OCI-LY7 (cell line): ENCODE results near the gene FAM114A1. TPM values are rescaled to one million over a fixed set of nuclear protein-coding genes. Genes with fewer than 3 reads are reported as not detected.

Experiments
- BruUV-seq: library from RNA; stranded (reverse); fragments of 400-500 nt; replicated peaks from 2 replicates; lab custom pipeline; 2021; lab: Mats Ljungman, UMichigan
- CTCF ChIA-PET: fragments of 300-600 bp; sonication (Branson Sonifier 250); formaldehyde crosslinking; loops from one replicate; lab custom pipeline; 2022; ENCODE audit warnings: antibody characterized with exemption; ENCODE audit not compliant: unreplicated experiment; lab: Charles Lee
- POLR2A ChIA-PET: fragments of 300-600 bp; sonication (Branson Sonifier 250); formaldehyde crosslinking; loops from one replicate; lab custom pipeline; 2022; ENCODE audit warnings: antibody characterized with exemption; lab: Charles Lee
- DNase-seq: peaks from one replicate; pipeline ENCODE4 v3.0.0-alpha.2; 2015; ENCODE audit warnings: low spot score
- H2AFZ ChIP-seq: fragments of 200-600 bp; sonication (generic), shearing (Covaris generic); 2 replicates; pipeline ENCODE4 v1.6.1; 2014; ENCODE audit warnings: mild to moderate bottlenecking, antibody characterized with exemption, low read length, moderate library complexity
- H3K27ac ChIP-seq: fragments of 200-600 bp; sonication (generic); 2 replicates; pipeline ENCODE4 v1.5.1; 2014; ENCODE audit warnings: mixed run types, low read depth, mild to moderate bottlenecking, moderate library complexity, low read length, inconsistent platforms; ENCODE audit not compliant: poor library complexity, severe bottlenecking
- H3K36me3 ChIP-seq: fragments of 200-600 bp; sonication (generic); 2 replicates; pipeline ENCODE4 v1.6.1; 2014; ENCODE audit warnings: mild to moderate bottlenecking, antibody characterized with exemption, low read length, moderate library complexity, mixed read lengths; ENCODE audit not compliant: insufficient read depth
- H3K4me1 ChIP-seq: fragments of 200-600 bp; sonication (generic); 2 replicates; pipeline ENCODE4 v1.5.1; 2014; ENCODE audit warnings: mild to moderate bottlenecking, low read length; ENCODE audit not compliant: insufficient read depth, poor library complexity, severe bottlenecking
- H3K4me2 ChIP-seq: fragments of 200-600 bp; sonication (generic); 2 replicates; pipeline ENCODE4 v1.6.1; 2014; ENCODE audit warnings: mild to moderate bottlenecking, low read length
- H3K4me3 ChIP-seq: fragments of 200-600 bp; sonication (generic); 2 replicates; pipeline ENCODE4 v1.5.1; 2014; ENCODE audit warnings: mild to moderate bottlenecking, low read depth, low read length; ENCODE audit not compliant: poor library complexity, severe bottlenecking
- H3K79me2 ChIP-seq: fragments of 200-600 bp; sonication (generic); 2 replicates; pipeline ENCODE4 v1.6.1; 2016; ENCODE audit warnings: low read depth, mild to moderate bottlenecking, low read length, moderate library complexity, mixed read lengths; ENCODE audit not compliant: insufficient read depth
- H3K9me2 ChIP-seq: fragments of 200-600 bp; sonication (generic); 2 replicates; pipeline ENCODE4 v1.6.1; 2016; ENCODE audit warnings: mild to moderate bottlenecking, low read length, mixed read lengths; ENCODE audit not compliant: insufficient read depth
- H3K9me3 ChIP-seq: fragments of 200-600 bp; sonication (generic); 2 replicates; pipeline ENCODE4 v1.6.1; 2014; ENCODE audit warnings: mild to moderate bottlenecking, mixed run types, low read length, mixed read lengths
- H4K20me1 ChIP-seq: fragments of 200-600 bp; sonication (generic); 2 replicates; pipeline ENCODE4 v1.6.1; 2014; ENCODE audit warnings: mild to moderate bottlenecking, antibody characterized with exemption, low read length, moderate library complexity, mixed read lengths; ENCODE audit not compliant: insufficient read depth
- CTCF ChIP-seq: fragments of 200-600 bp; sonication (generic); conservative IDR thresholded peaks from 2 replicates; pipeline ENCODE4 v1.5.1; 2014; ENCODE audit warnings: mild to moderate bottlenecking, antibody characterized with exemption, low read length, moderate library complexity, mixed read lengths
- EZH2phosphoT487 ChIP-seq: fragments of 200-600 bp; sonication (generic); IDR thresholded peaks from 2 replicates; pipeline ENCODE4 v1.6.1; 2018; ENCODE audit warnings: low read depth, borderline replicate concordance, mild to moderate bottlenecking, mixed run types, antibody characterized with exemption, low read length, moderate library complexity, mixed read lengths
- intact Hi-C: fragments of 100-400 bp; cut with micrococcal nuclease; formaldehyde crosslinking; loops from one replicate; pipeline ENCODE4 v1.10.0; 2022; ENCODE audit not compliant: unreplicated experiment
- total RNA-seq, 2 experiments: library from RNA; depleted of rRNA in 1 of 2; stranded (reverse); fragments of >200 nt in 1 of 2; shearing (Covaris generic) in 1 of 2; gene quantifications; 2 replicates each; pipeline ENCODE4 v1.2.3, GENCODE V29; 2014 to 2022

The FAM114A1 gene
- total RNA-seq, 2 experiments from 2014 or later = not detected

- peaks cover 57% of the 10 kb centered on the region for H3K36me3 ChIP-seq
- intact Hi-C loops = no loop called here
These were observed 122.6 kb downstream of the FAM114A1 start for GRCh38 chr4:38990241-38990640.

GRCh38 chr4:38993683-38994082 lies 126.1 kb downstream of the FAM114A1 start:
- Histone ChIP-seq H3K9me3 (no peaks in the 10 kb centered on the region), H3K79me2 (no peaks in the 10 kb centered on the region), H3K4me3 (no peak overlapping the region), H4K20me1 (no peaks in the 10 kb centered on the region), H3K27ac (no peak overlapping the region), H3K36me3 (peaks cover 51% of the 10 kb centered on the region), H3K4me2 (no peak overlapping the region), H2AFZ (no peak overlapping the region), H3K9me2 (no peaks in the 10 kb centered on the region), H3K4me1 (no peaks in the 10 kb centered on the region)
- no peak for TF ChIP-seq EZH2phosphoT487
- peak; percentile 36; the same call in 1 of the 2 replicates for TF ChIP-seq CTCF
- DNase-seq = no peak
- CTCF ChIA-PET = no interaction called here
- BruUV-seq = no TSS peak
- POLR2A ChIA-PET = interaction anchor here (0.6 kb wide), 2 partner anchors 111 to 252 kb away, joined by 3 read pairs; no protein-coding TSS in a partner anchor
- intact Hi-C loops = no loop called here

More at GRCh38 chr4:38990241-38990640, 122.6 kb downstream of the FAM114A1 start:
- TF ChIP-seq EZH2phosphoT487 (no peak), CTCF (no peak)
- no peaks in the 10 kb centered on the region for H4K20me1 ChIP-seq
- no TSS peak for BruUV-seq
- H3K79me2 ChIP-seq = no peaks in the 10 kb centered on the region
- H3K4me3 ChIP-seq = no peak overlapping the region
- ChIA-PET POLR2A (interaction anchor here (0.6 to 1.0 kb wide), 3 partner anchors 37 to 214 kb away, joined by 3 read pairs; no protein-coding TSS in a partner anchor), CTCF (no interaction called here)
- H3K4me1 ChIP-seq = peaks cover 13% of the 10 kb centered on the region
- no peaks in the 10 kb centered on the region for H3K9me3 ChIP-seq
- H3K9me2 ChIP-seq = no peaks in the 10 kb centered on the region
- no peak overlapping the region for H2AFZ ChIP-seq
- no peak overlapping the region for H3K4me2 ChIP-seq
- H3K27ac ChIP-seq = no peak overlapping the region
- DNase-seq = no peak

GRCh38 chr4:38994135-38994534 lies 126.5 kb downstream of the FAM114A1 start:
- intact Hi-C loops = no loop called here
- Histone ChIP-seq H3K36me3 (peaks cover 50% of the 10 kb centered on the region), H3K4me1 (no peaks in the 10 kb centered on the region), H3K4me2 (no peak overlapping the region), H3K9me3 (peaks cover under 1% of the 10 kb centered on the region; the same call in 1 of the 2 replicates), H3K9me2 (no peaks in the 10 kb centered on the region), H2AFZ (no peak overlapping the region), H3K79me2 (no peaks in the 10 kb centered on the region), H3K27ac (no peak overlapping the region), H4K20me1 (no peaks in the 10 kb centered on the region), H3K4me3 (no peak overlapping the region)
- BruUV-seq = no TSS peak
- TF ChIP-seq EZH2phosphoT487 = no peak
- no peak for TF ChIP-seq CTCF
- POLR2A ChIA-PET = interaction anchor here (0.6 kb wide), 2 partner anchors 110 to 252 kb away, joined by 3 read pairs; no protein-coding TSS in a partner anchor
- CTCF ChIA-PET = no interaction called here
- DNase-seq = no peak
